Fibroblast of the conjunctiva (primary cell): ENCODE results near the gene DNAH12.

Experiments
- DNase-seq: peaks from one replicate; pipeline ENCODE4 v3.0.0-alpha.2; 2010; ENCODE audit warnings: low read depth

Gene DNAH12

GRCh38 chr3:57544181-57545125, at the start of gene DNAH12:
Gene DNAH12 (minus strand): TSS chr3:57544344. CDS start chr3:57542870, 1,474 bp downstream.
- peak; percentile 18 for DNase-seq

DNA sequence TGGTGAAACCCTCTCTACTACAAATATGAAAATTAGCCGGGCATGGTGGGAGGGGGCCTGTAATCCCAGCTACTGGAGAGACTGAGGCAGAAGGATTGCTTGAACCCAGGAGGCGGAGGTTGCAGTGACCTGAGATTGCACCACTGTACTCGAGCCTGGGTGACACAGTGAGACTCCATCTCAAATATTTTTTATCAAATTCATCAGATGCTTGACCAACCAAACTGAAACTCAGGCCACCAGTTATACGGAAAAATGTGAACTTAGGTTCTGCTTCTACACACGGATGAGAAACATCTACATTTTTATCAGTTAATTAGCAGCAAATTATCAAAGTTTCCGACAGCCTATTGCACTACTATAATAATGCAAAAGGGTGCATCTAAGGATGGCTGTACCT, 48.2 kb upstream of the DNAH12 start:
- no peak for DNase-seq

DNA sequence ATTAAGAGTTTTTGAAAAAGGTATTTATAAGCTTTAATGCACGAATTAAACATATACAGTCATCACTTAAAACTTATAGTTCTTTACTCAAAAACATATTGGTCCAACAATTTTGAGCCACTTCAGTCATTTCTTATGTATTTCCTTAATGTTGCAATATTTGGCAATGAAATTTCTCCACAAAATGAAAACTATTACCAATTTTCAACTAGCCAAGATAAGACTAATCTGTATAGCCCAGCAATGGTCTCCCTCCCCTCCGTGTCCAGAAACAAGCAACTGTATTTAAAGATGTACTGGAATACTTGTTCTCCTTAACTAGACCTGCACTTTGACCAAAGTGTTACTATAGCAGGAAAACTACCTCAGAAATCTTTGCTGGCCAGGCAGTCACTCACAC, 43.8 kb upstream of the DNAH12 start:
- no peak for DNase-seq

DNA sequence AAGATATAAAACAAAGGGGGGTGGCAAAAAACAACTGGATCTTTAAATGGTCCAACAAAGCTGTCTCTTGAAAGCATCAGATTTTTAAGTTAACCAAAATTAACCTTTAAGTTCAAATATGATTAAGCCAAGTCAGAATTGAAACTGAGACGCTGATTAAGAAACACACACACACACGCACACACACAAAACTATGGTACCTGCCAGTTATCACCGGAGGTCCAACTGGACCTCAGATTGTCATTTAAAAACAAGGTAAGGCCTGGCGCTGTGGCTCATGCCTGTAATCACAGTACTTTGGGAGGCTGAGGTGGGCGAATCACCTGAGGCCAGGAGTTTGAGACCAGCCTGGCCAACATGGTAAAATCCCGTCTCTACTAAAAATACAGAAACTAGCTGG, 42.6 kb upstream of the DNAH12 start:
- no peak for DNase-seq

GRCh38 chr3:57583544-57583943, 39.4 kb upstream of the DNAH12 start:
- no peak for DNase-seq

- DNase-seq: no peak
These were observed 38.5 kb upstream of the DNAH12 start for GRCh38 chr3:57582474-57583168.

GRCh38 chr3:57577801-57578200, 33.7 kb upstream of the DNAH12 start:
- DNase-seq: no peak

GRCh38 chr3:57575966-57576626, 32.0 kb upstream of the DNAH12 start:
- no peak for DNase-seq

DNA sequence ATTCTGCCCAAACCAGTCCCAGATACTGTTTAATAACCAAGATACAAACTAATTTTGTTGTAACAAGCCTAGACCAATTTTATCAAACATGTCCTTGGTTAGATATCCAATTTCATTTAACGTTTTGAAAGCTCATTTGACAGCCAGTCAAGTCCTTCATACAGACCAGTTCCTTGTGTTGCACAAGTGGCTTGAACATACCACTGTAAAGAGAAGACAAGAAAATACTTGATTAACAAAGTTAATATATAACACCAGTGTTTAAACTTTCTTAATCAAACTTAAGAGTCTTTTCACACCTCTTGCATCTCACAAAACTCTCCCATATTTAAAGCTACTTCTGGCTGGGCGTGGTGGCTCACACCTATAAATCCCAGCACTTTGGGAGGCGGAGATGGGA, 28.0 kb upstream of the DNAH12 start:
- DNase-seq: no peak

DNA sequence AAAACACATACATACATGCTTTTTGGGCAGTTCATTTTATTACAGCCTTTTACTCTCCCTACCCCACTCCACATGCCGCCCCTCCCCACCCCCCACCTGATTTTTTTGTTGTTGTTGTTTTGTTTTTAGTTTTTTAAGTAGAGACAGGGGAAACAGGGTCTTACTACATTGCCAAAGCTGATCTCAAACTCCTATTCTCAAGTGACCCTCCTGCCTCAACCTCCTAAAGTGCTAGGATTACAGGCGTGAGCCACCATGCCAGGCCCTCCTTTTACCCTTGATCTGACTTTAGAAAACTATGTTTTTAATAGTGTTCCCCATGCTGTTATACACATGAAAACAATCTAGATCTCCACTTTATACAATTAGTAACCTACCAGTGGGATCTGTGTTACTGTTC, 26.7 kb upstream of the DNAH12 start:
- DNase-seq: no peak

GRCh38 chr3:57569859-57570450, 25.8 kb upstream of the DNAH12 start:
- DNase-seq: no peak

GRCh38 chr3:57559526-57559925, 15.4 kb upstream of the DNAH12 start:
- peak; percentile 12 for DNase-seq

GRCh38 chr3:57557085-57557537, 13.0 kb upstream of the DNAH12 start:
- no peak for DNase-seq

DNA sequence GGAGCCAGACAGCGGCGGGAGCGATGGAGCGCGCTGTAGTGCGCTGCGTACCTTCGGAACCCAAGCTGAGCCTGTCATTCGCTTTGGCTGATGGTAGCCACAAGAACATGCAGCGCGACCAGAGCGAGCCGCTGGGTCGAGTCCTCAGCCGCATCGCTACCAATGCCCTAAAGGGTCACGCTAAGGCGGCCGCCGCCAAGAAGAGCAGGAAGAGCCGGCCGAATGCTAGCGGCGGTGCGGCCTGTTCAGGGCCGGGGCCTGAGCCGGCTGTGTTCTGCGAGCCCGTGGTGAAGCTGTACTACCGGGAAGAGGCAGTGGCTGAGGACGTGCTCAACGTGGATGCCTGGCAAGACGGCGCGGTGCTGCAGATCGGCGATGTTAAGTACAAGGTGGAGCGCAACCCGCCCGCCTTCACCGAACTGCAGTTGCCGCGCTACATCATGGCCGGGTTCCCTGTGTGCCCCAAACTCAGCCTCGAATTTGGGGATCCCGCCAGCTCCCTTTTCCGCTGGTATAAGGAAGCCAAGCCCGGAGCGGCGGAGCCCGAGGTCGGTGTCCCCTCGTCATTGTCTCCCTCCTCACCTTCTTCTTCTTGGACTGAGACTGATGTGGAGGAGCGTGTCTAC, 12.4 kb upstream of the DNAH12 start:
- no peak for DNase-seq

- peak; percentile 75 for DNase-seq
These were observed 11.8 kb upstream of the DNAH12 start, which contains the start of gene PDE12 for GRCh38 chr3:57555738-57556458. Gene PDE12 (plus strand): TSS chr3:57556274. CDS start chr3:57556380, 106 bp downstream.

- no peak for DNase-seq
These were observed 11.2 kb upstream of the DNAH12 start for GRCh38 chr3:57555306-57555705.

GRCh38 chr3:57546616-57547015, 2.5 kb upstream of the DNAH12 start:
- no peak for DNase-seq

- no peak for DNase-seq
These were observed 1.6 kb upstream of the DNAH12 start for GRCh38 chr3:57545636-57546268.

GRCh38 chr3:57538465-57538864, 5.7 kb downstream of the DNAH12 start:
- DNase-seq: no peak

DNA sequence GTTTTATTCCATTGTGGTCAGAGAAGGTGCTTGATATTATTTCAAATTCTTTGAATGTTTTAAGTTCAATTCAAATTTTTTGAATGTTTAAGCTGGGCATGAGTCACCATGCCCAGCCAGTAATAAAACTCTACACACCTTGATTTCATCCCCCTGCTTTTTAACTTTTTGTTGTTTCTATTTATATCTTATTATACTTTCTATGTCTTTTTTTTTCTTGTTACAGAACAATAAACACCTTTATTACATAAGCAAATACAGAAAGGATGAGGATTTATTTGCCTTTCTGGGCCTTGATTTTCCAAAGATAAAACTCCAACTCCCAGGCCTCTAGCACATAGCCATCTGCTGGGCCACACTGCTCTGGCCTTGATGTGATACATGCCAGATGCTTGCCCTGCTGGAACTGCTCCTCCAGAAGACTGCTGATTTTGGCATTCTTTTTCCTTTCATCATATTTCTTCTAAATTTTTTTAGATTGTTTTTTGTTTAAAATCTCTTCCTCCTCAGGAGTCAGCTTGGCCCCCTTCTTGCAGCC, 14.0 kb downstream of the DNAH12 start:
- DNase-seq: no peak
